ENCODE measurements around the gene ZNF710. TPM values are rescaled to one million over a fixed set of nuclear protein-coding genes. Genes with fewer than 3 reads are reported as not detected.

Gene ZNF710
- total RNA-seq, 3 donors from 2014 or later (not counting 1 experiment from before 2014, with no cell fraction given) = 26.5 to 43.1 (median 26.6) TPM

DNA sequence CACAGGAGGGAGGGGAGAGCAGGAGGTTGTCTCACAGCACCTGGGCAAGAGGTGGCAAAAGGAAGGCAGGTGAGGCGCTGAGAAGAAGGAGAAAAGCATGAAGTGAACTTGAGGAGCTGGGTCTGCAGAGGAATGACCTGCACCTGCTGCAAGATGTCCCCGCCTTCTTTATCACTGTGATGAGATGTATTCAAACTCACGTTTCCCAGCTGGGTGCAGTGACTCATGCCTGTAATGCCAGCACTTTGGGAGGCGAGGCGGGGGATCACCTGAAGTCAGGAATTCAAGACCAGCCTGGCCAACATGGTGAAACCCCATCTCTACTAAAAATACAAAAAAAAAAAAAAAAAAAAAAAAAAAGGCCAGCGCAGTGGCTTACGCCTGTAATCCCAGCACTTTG is 22.2 kb upstream of the ZNF710 start:
- no peak overlapping the region for H3K27ac Mint-ChIP-seq

DNA sequence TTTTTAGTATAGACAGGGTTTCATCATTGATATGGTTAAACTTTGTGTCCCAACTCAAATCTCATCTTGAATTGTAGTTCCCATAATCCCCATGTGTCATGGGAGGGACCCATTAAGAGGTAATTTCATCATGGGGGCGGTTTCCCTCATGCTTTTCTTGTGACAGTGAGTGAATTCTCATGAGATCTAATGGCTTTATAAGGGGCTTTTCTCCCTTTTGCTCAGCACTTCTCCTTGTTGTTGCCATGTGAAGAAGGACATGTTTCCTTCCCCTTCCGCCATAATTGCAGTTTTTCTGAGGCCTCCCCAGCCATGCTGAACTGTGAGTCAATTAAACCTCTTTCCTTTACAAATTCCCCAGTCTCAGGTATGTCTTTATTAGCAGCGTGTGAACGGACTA is 20.2 kb upstream of the ZNF710 start:
- peaks cover 2 to 3% of the 10 kb centered on the region in 2 donors for H3K9me3 Mint-ChIP-seq
- no peak overlapping the region for H3K27ac ChIP-seq (ENCODE audit: low read length)
- H3K4me1 Mint-ChIP-seq = no peaks in the 10 kb centered on the region
- WGBS (ENCODE audit: insufficient coverage) = 90% methylated on average over 4 of the region's 4 CpGs
- no peak overlapping the region for H3K27ac Mint-ChIP-seq
- DNase-seq = no peak
- H3K36me3 ChIP-seq (ENCODE audit: control insufficient read depth, insufficient read depth, low read length) = no peaks in the 10 kb centered on the region
- intact Hi-C loops (cut with micrococcal nuclease) = no loop called here
- H3K4me1 ChIP-seq (ENCODE audit: control insufficient read depth, insufficient read depth, low read length) = no peaks in the 10 kb centered on the region
- peaks cover 9% of the 10 kb centered on the region for H3K36me3 Mint-ChIP-seq
- H3K4me3 Mint-ChIP-seq = no peak overlapping the region
- H3K9me3 ChIP-seq (ENCODE audit: control insufficient read depth, insufficient read depth, low read length) = peaks cover 9% of the 10 kb centered on the region
- no peaks in the 10 kb centered on the region for H3K27me3 ChIP-seq (ENCODE audit: control insufficient read depth, insufficient read depth, low read length)
- H3K4me3 ChIP-seq (ENCODE audit: low read length) = no peak overlapping the region
- ATAC-seq = no peak
- H3K27me3 Mint-ChIP-seq (ENCODE audit: low read depth in 2 of 2) = peaks cover 0 to 3% of the 10 kb centered on the region in 2 donors
- TF ChIP-seq, protein P1, sequence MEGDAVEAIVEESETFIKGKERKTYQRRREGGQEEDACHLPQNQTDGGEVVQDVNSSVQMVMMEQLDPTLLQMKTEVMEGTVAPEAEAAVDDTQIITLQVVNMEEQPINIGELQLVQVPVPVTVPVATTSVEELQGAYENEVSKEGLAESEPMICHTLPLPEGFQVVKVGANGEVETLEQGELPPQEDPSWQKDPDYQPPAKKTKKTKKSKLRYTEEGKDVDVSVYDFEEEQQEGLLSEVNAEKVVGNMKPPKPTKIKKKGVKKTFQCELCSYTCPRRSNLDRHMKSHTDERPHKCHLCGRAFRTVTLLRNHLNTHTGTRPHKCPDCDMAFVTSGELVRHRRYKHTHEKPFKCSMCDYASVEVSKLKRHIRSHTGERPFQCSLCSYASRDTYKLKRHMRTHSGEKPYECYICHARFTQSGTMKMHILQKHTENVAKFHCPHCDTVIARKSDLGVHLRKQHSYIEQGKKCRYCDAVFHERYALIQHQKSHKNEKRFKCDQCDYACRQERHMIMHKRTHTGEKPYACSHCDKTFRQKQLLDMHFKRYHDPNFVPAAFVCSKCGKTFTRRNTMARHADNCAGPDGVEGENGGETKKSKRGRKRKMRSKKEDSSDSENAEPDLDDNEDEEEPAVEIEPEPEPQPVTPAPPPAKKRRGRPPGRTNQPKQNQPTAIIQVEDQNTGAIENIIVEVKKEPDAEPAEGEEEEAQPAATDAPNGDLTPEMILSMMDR (IDR thresholded peaks at IDR 0.05) = no peak

More for the DNA sequence above, 22.2 kb upstream of the ZNF710 start:
- no peak overlapping the region for H3K4me3 Mint-ChIP-seq
- no peaks in the 10 kb centered on the region for H3K36me3 Mint-ChIP-seq
- TF ChIP-seq, protein P1 (IDR thresholded peaks at IDR 0.05) = no peak
- 87% methylated on average over 6 of the region's 7 CpGs for WGBS (ENCODE audit: insufficient coverage)
- Histone ChIP-seq H3K36me3 (ENCODE audit: control insufficient read depth, insufficient read depth, low read length) (no peaks in the 10 kb centered on the region), H3K4me3 (ENCODE audit: low read length) (no peak overlapping the region), H3K4me1 (ENCODE audit: control insufficient read depth, insufficient read depth, low read length) (no peaks in the 10 kb centered on the region), H3K27ac (ENCODE audit: low read length) (no peak overlapping the region), H3K9me3 (ENCODE audit: control insufficient read depth, insufficient read depth, low read length) (no peaks in the 10 kb centered on the region), H3K27me3 (ENCODE audit: control insufficient read depth, insufficient read depth, low read length) (no peaks in the 10 kb centered on the region)
- no peaks in the 10 kb centered on the region for H3K9me3 Mint-ChIP-seq
- ATAC-seq (no peak), DNase-seq (no peak)
- H3K4me1 Mint-ChIP-seq = no peaks in the 10 kb centered on the region
- peaks cover 0 to 3% of the 10 kb centered on the region in 2 donors for H3K27me3 Mint-ChIP-seq (ENCODE audit: low read depth in 2 of 2)
- intact Hi-C loops (cut with micrococcal nuclease) = no loop called here

DNA sequence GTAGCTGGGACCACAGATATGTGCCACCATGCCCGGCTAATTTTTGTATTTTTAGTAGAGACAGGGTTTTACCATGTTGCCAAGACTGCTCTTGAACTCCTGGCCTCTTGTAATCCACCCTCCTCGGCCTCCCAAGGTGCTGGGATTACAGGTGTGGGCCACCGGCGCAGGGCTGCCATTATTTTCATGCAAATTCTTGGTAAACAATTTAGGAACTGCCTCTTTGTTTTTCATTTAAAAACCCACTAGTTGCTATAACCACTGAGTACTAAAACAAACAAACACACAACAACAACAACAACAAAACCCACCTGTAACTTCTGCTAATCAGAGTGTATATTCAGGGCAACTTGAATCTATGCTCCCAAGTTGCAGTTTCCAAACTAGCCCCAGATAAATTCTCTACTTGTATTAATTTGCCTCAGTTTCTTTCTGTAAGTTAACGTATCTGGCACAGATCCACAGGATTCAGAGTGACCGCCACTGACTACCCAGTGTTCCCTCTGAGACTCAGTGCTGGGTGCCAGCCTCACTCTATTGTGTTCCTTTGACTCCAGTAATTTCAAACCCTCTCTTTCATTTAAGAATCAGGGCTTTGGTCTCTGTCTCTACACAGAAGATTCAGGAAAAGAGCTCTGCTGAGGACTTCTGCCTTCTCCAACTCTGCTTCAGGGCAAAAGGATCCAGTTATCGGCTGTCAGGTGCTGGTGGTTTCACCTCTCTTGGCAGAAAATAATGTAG is 18.6 kb upstream of the ZNF710 start:
- no peaks in the 10 kb centered on the region for H3K4me1 Mint-ChIP-seq
- H3K9me3 Mint-ChIP-seq = peaks cover 2 to 3% of the 10 kb centered on the region in 2 donors
- no peak for ATAC-seq
- 89% methylated on average over 7 of the region's 7 CpGs for WGBS (ENCODE audit: insufficient coverage)
- Histone ChIP-seq H3K27me3 (ENCODE audit: control insufficient read depth, insufficient read depth, low read length) (no peaks in the 10 kb centered on the region), H3K27ac (ENCODE audit: low read length) (no peak overlapping the region), H3K4me3 (ENCODE audit: low read length) (no peak overlapping the region), H3K4me1 (ENCODE audit: control insufficient read depth, insufficient read depth, low read length) (no peaks in the 10 kb centered on the region), H3K36me3 (ENCODE audit: control insufficient read depth, insufficient read depth, low read length) (no peaks in the 10 kb centered on the region), H3K9me3 (ENCODE audit: control insufficient read depth, insufficient read depth, low read length) (peaks cover 9% of the 10 kb centered on the region)
- intact Hi-C loops (cut with micrococcal nuclease) = no loop called here
- H3K36me3 Mint-ChIP-seq = peaks cover 9% of the 10 kb centered on the region
- peaks cover 0 to 3% of the 10 kb centered on the region in 2 donors for H3K27me3 Mint-ChIP-seq (ENCODE audit: low read depth in 2 of 2)
- TF ChIP-seq, protein P1 (IDR thresholded peaks at IDR 0.05) = no peak
- no peak for DNase-seq
- no peak overlapping the region for H3K27ac Mint-ChIP-seq
- no peak overlapping the region for H3K4me3 Mint-ChIP-seq

DNA sequence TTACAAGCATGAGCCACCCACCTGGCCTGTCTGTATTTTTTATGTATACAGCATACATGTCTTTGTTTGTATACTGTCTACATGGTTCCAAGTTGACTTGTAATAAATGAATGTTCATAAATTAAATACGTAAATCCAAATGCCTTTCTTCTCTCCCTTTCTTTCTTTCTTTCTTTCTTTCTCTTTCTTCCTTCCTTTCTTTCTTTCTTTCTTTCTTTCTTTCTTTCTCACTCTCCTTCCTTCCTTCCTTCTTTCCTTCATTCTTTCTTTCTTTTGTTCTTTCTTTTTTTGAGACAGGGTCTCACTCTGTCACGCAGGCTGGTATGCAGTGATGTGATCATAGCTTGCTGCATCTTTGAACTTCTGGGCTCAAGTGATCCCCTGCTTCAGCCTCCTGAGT is 17.1 kb upstream of the ZNF710 start:
- Mint-ChIP-seq H3K27ac (no peak overlapping the region), H3K9me3 (peaks cover 2 to 3% of the 10 kb centered on the region in 2 donors), H3K27me3 (ENCODE audit: low read depth in 2 of 2) (peaks cover 0 to 3% of the 10 kb centered on the region in 2 donors), H3K4me3 (no peak overlapping the region), H3K36me3 (peaks cover 9% of the 10 kb centered on the region), H3K4me1 (no peaks in the 10 kb centered on the region)
- no peak overlapping the region for H3K27ac ChIP-seq (ENCODE audit: low read length)
- no peak for DNase-seq
- no peaks in the 10 kb centered on the region for H3K36me3 ChIP-seq (ENCODE audit: control insufficient read depth, insufficient read depth, low read length)
- peaks cover 9% of the 10 kb centered on the region for H3K9me3 ChIP-seq (ENCODE audit: control insufficient read depth, insufficient read depth, low read length)
- no peak overlapping the region for H3K4me3 ChIP-seq (ENCODE audit: low read length)
- H3K27me3 ChIP-seq (ENCODE audit: control insufficient read depth, insufficient read depth, low read length) = no peaks in the 10 kb centered on the region
- intact Hi-C loops (cut with micrococcal nuclease) = no loop called here
- TF ChIP-seq, protein P1 (IDR thresholded peaks at IDR 0.05) = no peak
- 97% methylated on average over 2 of the region's 2 CpGs for WGBS (ENCODE audit: insufficient coverage)
- ATAC-seq = no peak
- H3K4me1 ChIP-seq (ENCODE audit: control insufficient read depth, insufficient read depth, low read length) = no peaks in the 10 kb centered on the region
